Ishikawa (cell line): ENCODE data around the gene CIC.

Experiments
- CEBPB ChIP-seq: IDR thresholded peaks from 2 replicates; pipeline ENCODE4 v1.6.1; 2012
- EGR1 ChIP-seq: IDR thresholded peaks from 2 replicates; pipeline ENCODE4 v1.6.1; 2012
- EP300 ChIP-seq: IDR thresholded peaks from 2 replicates; pipeline ENCODE4 v1.6.1; 2012; ENCODE audit warnings: borderline replicate concordance
- FOXM1 ChIP-seq: IDR thresholded peaks from 2 replicates; pipeline ENCODE4 v1.6.1; 2012; ENCODE audit warnings: low read depth, borderline replicate concordance
- RAD21 ChIP-seq: IDR thresholded peaks from 2 replicates; pipeline ENCODE4 v1.6.1; 2012; ENCODE audit warnings: low read depth
- TAF1 ChIP-seq: IDR thresholded peaks from 2 replicates; pipeline ENCODE4 v1.6.1; 2012; ENCODE audit warnings: low read depth, mild to moderate bottlenecking
- TCF12 ChIP-seq: IDR thresholded peaks from 2 replicates; pipeline ENCODE4 v1.6.1; 2012; ENCODE audit warnings: low read depth
- TEAD4 ChIP-seq: IDR thresholded peaks from 2 replicates; pipeline ENCODE4 v1.6.1; 2012
- YY1 ChIP-seq: IDR thresholded peaks from 2 replicates; pipeline ENCODE4 v1.6.1; 2012; ENCODE audit warnings: low read depth
- TF ChIP-seq, protein P1 (sequence below): IDR thresholded peaks from 2 replicates; pipeline ENCODE4 v1.6.1; 2012; ENCODE audit warnings: low read depth, mild to moderate bottlenecking
- TF ChIP-seq, protein P2 (sequence below): IDR thresholded peaks from 2 replicates; pipeline ENCODE4 v1.6.1; 2012
- TF ChIP-seq, protein P3 (sequence below): IDR thresholded peaks from 2 replicates; pipeline ENCODE4 v1.6.1; 2012

DNA sequence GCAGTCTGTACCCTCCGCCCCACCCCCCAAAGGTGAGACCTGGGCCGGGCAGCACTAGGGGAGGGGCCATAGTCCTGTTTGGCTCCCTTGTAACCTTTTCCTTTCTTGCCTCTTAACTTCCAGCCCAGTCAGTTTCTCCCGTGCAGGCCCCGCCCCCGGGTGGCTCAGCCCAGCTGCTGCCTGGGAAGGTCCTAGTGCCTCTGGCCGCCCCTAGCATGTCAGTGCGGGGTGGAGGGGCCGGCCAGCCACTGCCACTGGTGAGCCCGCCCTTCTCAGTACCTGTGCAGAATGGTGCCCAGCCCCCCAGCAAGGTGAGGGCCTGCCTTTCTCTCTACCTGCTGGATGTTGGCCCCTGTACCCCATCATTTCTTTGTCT lies 22.4 kb downstream of the CIC start:
- TF ChIP-seq TCF12, result no peak
- no peak for TF ChIP-seq YY1
- TF ChIP-seq FOXM1, result no peak
- TF ChIP-seq, protein P1, sequence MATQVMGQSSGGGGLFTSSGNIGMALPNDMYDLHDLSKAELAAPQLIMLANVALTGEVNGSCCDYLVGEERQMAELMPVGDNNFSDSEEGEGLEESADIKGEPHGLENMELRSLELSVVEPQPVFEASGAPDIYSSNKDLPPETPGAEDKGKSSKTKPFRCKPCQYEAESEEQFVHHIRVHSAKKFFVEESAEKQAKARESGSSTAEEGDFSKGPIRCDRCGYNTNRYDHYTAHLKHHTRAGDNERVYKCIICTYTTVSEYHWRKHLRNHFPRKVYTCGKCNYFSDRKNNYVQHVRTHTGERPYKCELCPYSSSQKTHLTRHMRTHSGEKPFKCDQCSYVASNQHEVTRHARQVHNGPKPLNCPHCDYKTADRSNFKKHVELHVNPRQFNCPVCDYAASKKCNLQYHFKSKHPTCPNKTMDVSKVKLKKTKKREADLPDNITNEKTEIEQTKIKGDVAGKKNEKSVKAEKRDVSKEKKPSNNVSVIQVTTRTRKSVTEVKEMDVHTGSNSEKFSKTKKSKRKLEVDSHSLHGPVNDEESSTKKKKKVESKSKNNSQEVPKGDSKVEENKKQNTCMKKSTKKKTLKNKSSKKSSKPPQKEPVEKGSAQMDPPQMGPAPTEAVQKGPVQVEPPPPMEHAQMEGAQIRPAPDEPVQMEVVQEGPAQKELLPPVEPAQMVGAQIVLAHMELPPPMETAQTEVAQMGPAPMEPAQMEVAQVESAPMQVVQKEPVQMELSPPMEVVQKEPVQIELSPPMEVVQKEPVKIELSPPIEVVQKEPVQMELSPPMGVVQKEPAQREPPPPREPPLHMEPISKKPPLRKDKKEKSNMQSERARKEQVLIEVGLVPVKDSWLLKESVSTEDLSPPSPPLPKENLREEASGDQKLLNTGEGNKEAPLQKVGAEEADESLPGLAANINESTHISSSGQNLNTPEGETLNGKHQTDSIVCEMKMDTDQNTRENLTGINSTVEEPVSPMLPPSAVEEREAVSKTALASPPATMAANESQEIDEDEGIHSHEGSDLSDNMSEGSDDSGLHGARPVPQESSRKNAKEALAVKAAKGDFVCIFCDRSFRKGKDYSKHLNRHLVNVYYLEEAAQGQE, result no peak
- no peak for TF ChIP-seq RAD21
- TF ChIP-seq, protein P2, sequence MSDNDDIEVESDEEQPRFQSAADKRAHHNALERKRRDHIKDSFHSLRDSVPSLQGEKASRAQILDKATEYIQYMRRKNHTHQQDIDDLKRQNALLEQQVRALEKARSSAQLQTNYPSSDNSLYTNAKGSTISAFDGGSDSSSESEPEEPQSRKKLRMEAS, result no peak
- no peak for TF ChIP-seq TEAD4
- no peak for TF ChIP-seq EGR1
- TF ChIP-seq, protein P3, sequence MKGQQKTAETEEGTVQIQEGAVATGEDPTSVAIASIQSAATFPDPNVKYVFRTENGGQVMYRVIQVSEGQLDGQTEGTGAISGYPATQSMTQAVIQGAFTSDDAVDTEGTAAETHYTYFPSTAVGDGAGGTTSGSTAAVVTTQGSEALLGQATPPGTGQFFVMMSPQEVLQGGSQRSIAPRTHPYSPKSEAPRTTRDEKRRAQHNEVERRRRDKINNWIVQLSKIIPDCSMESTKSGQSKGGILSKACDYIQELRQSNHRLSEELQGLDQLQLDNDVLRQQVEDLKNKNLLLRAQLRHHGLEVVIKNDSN, result no peak
- TF ChIP-seq TAF1, result no peak
- no peak for TF ChIP-seq EP300
- TF ChIP-seq CEBPB, result no peak
